ENCODE results near the gene SEC63. TPM values are rescaled to one million over a fixed set of nuclear protein-coding genes. Genes with fewer than 3 reads are reported as not detected.

Gene SEC63
- total RNA-seq, 1 experiment from 2014 or later: 86.2 TPM

GRCh38 chr6:107982486-107982885 is 24.5 kb upstream of the SEC63 start:
- no peak overlapping the region for H2BK12ac ChIP-seq (ENCODE audit: insufficient read length, low read depth, low read length)
- H3K36me3 Mint-ChIP-seq (ENCODE audit: insufficient read depth in 1 of 3, low read depth in 3 of 3): no peaks in the 10 kb centered on the region; a peak in 1 of 7 replicates
- H3K56ac ChIP-seq (ENCODE audit: insufficient read length, low read depth, low read length): no peak overlapping the region
- no peak overlapping the region for H2AK5ac ChIP-seq (ENCODE audit: insufficient read length, low read length)
- H3K27ac Mint-ChIP-seq: no peak overlapping the region; a peak in 1 of 7 replicates
- H3K27me3 Mint-ChIP-seq (ENCODE audit: low read depth): peaks cover 9% of the 10 kb centered on the region
- no peak overlapping the region for H3K23ac ChIP-seq (ENCODE audit: insufficient read length, low read depth, low read length)
- no CpG with 5 or more reads among the region's 1 CpG for WGBS (ENCODE audit: extremely low coverage, insufficient read length, low lambda C conversion rate)
- H3K4me3 Mint-ChIP-seq: no peak overlapping the region
- no peak overlapping the region for H4K5ac ChIP-seq (ENCODE audit: insufficient read length, low read depth, low read length)
- H3T11ph ChIP-seq (ENCODE audit: low read length): no peak overlapping the region
- DNase-seq: no peak
- no peak overlapping the region for H3K27ac ChIP-seq (ENCODE audit: insufficient read length, low read depth, low read length)
- H3K4ac ChIP-seq (ENCODE audit: low read depth, low read length): no peak overlapping the region
- H2BK20ac ChIP-seq (ENCODE audit: low read depth, low read length, poor library complexity, severe bottlenecking): no peak overlapping the region
- H4K8ac ChIP-seq (replicated peaks; ENCODE audit: insufficient read length, low read depth, low read length): no peak overlapping the region
- no peaks in the 10 kb centered on the region for H3K27me3 ChIP-seq (ENCODE audit: insufficient read depth, low read length)
- H3K79me2 ChIP-seq (ENCODE audit: insufficient read depth, low read length): no peaks in the 10 kb centered on the region
- peaks cover 6% of the 10 kb centered on the region; the same call in 1 of the 2 replicates for H3K4me1 ChIP-seq (ENCODE audit: insufficient read depth, low read length)
- H3K79me1 ChIP-seq (ENCODE audit: insufficient read depth, low read depth, low read length, poor library complexity, severe bottlenecking): no peaks in the 10 kb centered on the region
- H3K4me1 Mint-ChIP-seq: peaks cover 14 to 23% of the 10 kb centered on the region in 2 experiments
- H3K4me2 ChIP-seq (ENCODE audit: insufficient read depth, insufficient read length, low read length): no peak overlapping the region
- no peaks in the 10 kb centered on the region for H3K9me3 ChIP-seq (ENCODE audit: control insufficient read depth, low read depth, low read length)
- H2BK5ac ChIP-seq (ENCODE audit: insufficient read length, low read length): no peak overlapping the region
- no peak overlapping the region for H3K9ac ChIP-seq (ENCODE audit: extremely low read depth, insufficient read length, low read length)
- H3K14ac ChIP-seq (ENCODE audit: insufficient read depth, low read length): no peak overlapping the region
- no peak overlapping the region for H2BK120ac ChIP-seq (ENCODE audit: low read depth, low read length, poor library complexity, severe bottlenecking)
- no peak overlapping the region for H3K18ac ChIP-seq (ENCODE audit: insufficient read length, low read depth, low read length)
- no peaks in the 10 kb centered on the region for H3K23me2 ChIP-seq (ENCODE audit: insufficient read length, low read depth, low read length, poor library complexity, severe bottlenecking)
- no peak overlapping the region for H4K91ac ChIP-seq (ENCODE audit: insufficient read length, low read depth, low read length)
- peaks cover 0 to 4% of the 10 kb centered on the region in 2 experiments; a peak in 2 of 5 replicates for H3K9me3 Mint-ChIP-seq
- no peak for TF ChIP-seq CTCF (conservative IDR thresholded peaks at IDR 0.05)
- H4K20me1 ChIP-seq (ENCODE audit: control insufficient read depth, insufficient read depth, insufficient read length): no peaks in the 10 kb centered on the region
- H2AFZ ChIP-seq (ENCODE audit: low read length): no peak overlapping the region
- H2BK15ac ChIP-seq (ENCODE audit: low read depth, low read length): no peak overlapping the region

Measured in H9 (cell line).